Neural cell (in vitro differentiated cells): ENCODE measurements around the gene CELSR1. TPM values are rescaled to one million over a fixed set of nuclear protein-coding genes. Genes with fewer than 3 reads are reported as not detected.

Experiments
- H2AFZ ChIP-seq: fragments of 200-600, 300-800 bp; sonication (generic), shearing (Covaris generic); 2 replicates; pipeline ENCODE4 v1.6.0; 2014; ENCODE audit warnings: low read depth, mild to moderate bottlenecking, antibody characterized with exemption, low read length, moderate library complexity
- H3F3A ChIP-seq: fragments of 200-600 bp; shearing (Covaris generic); 2 replicates; pipeline ENCODE4 v1.6.1; 2016; ENCODE audit warnings: mild to moderate bottlenecking, moderate library complexity, mixed read lengths, antibody characterized with exemption, low read length; ENCODE audit not compliant: insufficient read depth, poor library complexity, severe bottlenecking
- H3K27ac ChIP-seq: fragments of 200-600, 300-800 bp; sonication (generic), shearing (Covaris generic); 2 replicates; pipeline ENCODE4 v1.5.1; 2014; ENCODE audit warnings: mild to moderate bottlenecking, low read length, moderate library complexity
- H3K27me3 ChIP-seq: fragments of 300-800, 200-600 bp; sonication (generic), shearing (Covaris generic); 2 replicates; pipeline ENCODE4 v1.6.0; 2014; ENCODE audit warnings: mild to moderate bottlenecking, low read depth, low read length, moderate library complexity; ENCODE audit not compliant: insufficient read depth
- H3K36me3 ChIP-seq: fragments of 300-800, 200-600 bp; sonication (generic), shearing (Covaris generic); 2 replicates; pipeline ENCODE4 v1.5.1; 2014; ENCODE audit warnings: mild to moderate bottlenecking, antibody characterized with exemption, low read length, moderate library complexity; ENCODE audit not compliant: insufficient read depth
- H3K4me2 ChIP-seq: fragments of 300-800, 200-600 bp; sonication (generic), shearing (Covaris generic); 2 replicates; pipeline ENCODE4 v1.6.0; 2014; ENCODE audit warnings: mild to moderate bottlenecking, low read length
- H3K4me3 ChIP-seq: fragments of 300-800, 200-600 bp; sonication (generic), shearing (Covaris generic); 2 replicates; pipeline ENCODE4 v1.5.1; 2014; ENCODE audit warnings: mild to moderate bottlenecking, low read length, moderate library complexity
- H3K79me2 ChIP-seq: fragments of 200-600 bp; shearing (Covaris generic); replicated peaks from 2 replicates; pipeline ENCODE4 v1.6.0; 2014; ENCODE audit warnings: mild to moderate bottlenecking, low read length, moderate library complexity; ENCODE audit not compliant: insufficient read depth
- H3K9ac ChIP-seq: fragments of 300-800, 200-600 bp; sonication (generic), shearing (Covaris generic); 2 replicates; pipeline ENCODE4 v1.6.1; 2016; ENCODE audit warnings: mild to moderate bottlenecking, low read length, mixed read lengths
- H3K9me2 ChIP-seq: fragments of 200-600 bp; shearing (Covaris generic); 2 replicates; pipeline ENCODE4 v1.6.1; 2016; ENCODE audit warnings: mild to moderate bottlenecking, low read length, mixed read lengths; ENCODE audit not compliant: insufficient read depth
- H3K9me3 ChIP-seq: fragments of 200-600, 300-800 bp; sonication (generic), shearing (Covaris generic); 2 replicates; pipeline ENCODE4 v1.6.1; 2016; ENCODE audit warnings: mild to moderate bottlenecking, mixed run types, low read length, moderate library complexity, mixed read lengths
- H4K20me1 ChIP-seq: fragments of 200-600 bp; shearing (Covaris generic); 2 replicates; pipeline ENCODE4 v1.6.1; 2016; ENCODE audit warnings: mild to moderate bottlenecking, mixed run types; ENCODE audit not compliant: insufficient read depth
- EP300 ChIP-seq: fragments of 450-650 bp; conservative IDR thresholded peaks from 2 replicates; pipeline ENCODE4 v1.6.1; 2014; ENCODE audit warnings: antibody characterized with exemption, mild to moderate bottlenecking, moderate library complexity; ENCODE audit not compliant: poor library complexity, severe bottlenecking
- EZH2 ChIP-seq: fragments of 200-600, 300-800 bp; shearing (Covaris generic), sonication (generic); IDR thresholded peaks from 2 replicates; pipeline ENCODE4 v1.6.1; 2014; ENCODE audit warnings: antibody characterized with exemption, low read length, borderline replicate concordance, mild to moderate bottlenecking; ENCODE audit not compliant: insufficient read depth, poor library complexity, severe bottlenecking
- MXI1 ChIP-seq: fragments of 450-650 bp; conservative IDR thresholded peaks from 2 replicates; pipeline ENCODE4 v1.6.1; 2014; ENCODE audit warnings: antibody characterized with exemption, mild to moderate bottlenecking; ENCODE audit not compliant: poor library complexity, severe bottlenecking
- POLR2AphosphoS5 ChIP-seq: IDR thresholded peaks from 2 replicates; pipeline ENCODE4 v1.6.1; 2012
- RAD21 ChIP-seq: fragments of 450-650 bp; conservative IDR thresholded peaks from 2 replicates; pipeline ENCODE4 v1.6.1; 2014; ENCODE audit warnings: antibody characterized with exemption, mild to moderate bottlenecking, moderate library complexity
- SMC3 ChIP-seq: fragments of 450-650 bp; conservative IDR thresholded peaks from 2 replicates; pipeline ENCODE4 v1.6.1; 2014; ENCODE audit warnings: antibody characterized with exemption, mild to moderate bottlenecking, moderate library complexity; ENCODE audit not compliant: poor library complexity
- TAF1 ChIP-seq: IDR thresholded peaks from 2 replicates; pipeline ENCODE4 v1.6.1; 2012; ENCODE audit warnings: low read depth
- polyA plus RNA-seq: library from polyadenylated mRNA; depleted of rRNA; stranded (reverse); fragments of >200 nt; gene quantifications from 2 replicates; pipeline ENCODE4 v1.2.3, GENCODE V29; 2014
- TF ChIP-seq, protein P1 (sequence below): IDR thresholded peaks from 2 replicates; pipeline ENCODE4 v1.6.1; 2012; ENCODE audit warnings: borderline replicate concordance
- TF ChIP-seq, protein P2 (sequence below): fragments of 450-650 bp; IDR thresholded peaks from 2 replicates; pipeline ENCODE4 v1.5.1; 2014; ENCODE audit warnings: antibody characterized with exemption, mild to moderate bottlenecking, moderate library complexity; ENCODE audit not compliant: poor library complexity, severe bottlenecking

The CELSR1 gene
- polyA plus RNA-seq, 1 donor from 2014 or later = 0.14 TPM

DNA sequence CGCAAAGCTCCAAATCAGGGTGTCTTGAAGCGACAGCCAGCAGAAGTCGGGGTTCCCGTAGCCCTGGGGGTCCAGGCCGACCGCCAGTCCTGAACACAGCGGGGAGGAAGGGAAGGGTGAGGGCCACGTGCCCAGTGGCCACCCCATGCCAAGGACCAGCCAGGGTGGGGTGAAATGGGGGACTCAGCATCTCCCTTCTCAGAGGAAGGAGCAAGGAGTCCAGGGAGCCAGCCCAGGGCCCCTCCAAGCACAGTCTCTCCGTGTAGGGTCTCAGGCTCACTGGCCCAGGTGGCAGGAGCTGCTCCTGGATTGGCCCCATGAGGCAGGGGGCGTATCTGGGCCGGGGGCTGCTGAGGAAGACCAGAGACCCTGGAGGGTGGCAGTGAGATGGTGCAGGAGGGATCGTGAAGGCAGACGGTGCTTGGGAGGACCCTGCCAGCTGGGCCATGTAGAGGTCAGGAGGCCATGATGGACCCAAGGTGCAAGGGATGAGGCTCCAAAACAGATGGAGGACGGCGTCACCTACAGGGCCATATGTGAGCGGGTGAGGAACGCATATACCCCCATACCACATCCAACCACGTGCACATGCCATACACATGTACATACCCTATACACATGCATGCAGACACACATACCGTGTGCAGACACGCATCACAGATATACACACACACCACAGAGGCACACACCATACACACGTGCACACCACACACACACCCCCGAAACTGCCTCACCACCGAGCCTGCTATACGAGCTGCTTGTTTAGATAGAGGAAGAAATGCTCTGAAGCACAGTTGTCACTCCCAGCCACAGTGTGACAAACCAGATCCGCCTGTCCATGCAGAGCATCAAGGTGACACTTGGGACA lies 167.5 kb downstream of the CELSR1 start:
- Histone ChIP-seq H3K9me2 (no peaks in the 10 kb centered on the region), H2AFZ (no peak overlapping the region), H3K4me2 (no peak overlapping the region), H3F3A (no peaks in the 10 kb centered on the region), H4K20me1 (no peaks in the 10 kb centered on the region), H3K79me2 (no peaks in the 10 kb centered on the region), H3K27ac (no peak overlapping the region), H3K4me3 (no peak overlapping the region), H3K27me3 (no peaks in the 10 kb centered on the region), H3K9ac (no peak overlapping the region), H3K9me3 (no peaks in the 10 kb centered on the region), H3K36me3 (no peaks in the 10 kb centered on the region)
- no peak for TF ChIP-seq TAF1
- no peak for TF ChIP-seq EP300
- no peak for TF ChIP-seq EZH2
- TF ChIP-seq, protein P1, sequence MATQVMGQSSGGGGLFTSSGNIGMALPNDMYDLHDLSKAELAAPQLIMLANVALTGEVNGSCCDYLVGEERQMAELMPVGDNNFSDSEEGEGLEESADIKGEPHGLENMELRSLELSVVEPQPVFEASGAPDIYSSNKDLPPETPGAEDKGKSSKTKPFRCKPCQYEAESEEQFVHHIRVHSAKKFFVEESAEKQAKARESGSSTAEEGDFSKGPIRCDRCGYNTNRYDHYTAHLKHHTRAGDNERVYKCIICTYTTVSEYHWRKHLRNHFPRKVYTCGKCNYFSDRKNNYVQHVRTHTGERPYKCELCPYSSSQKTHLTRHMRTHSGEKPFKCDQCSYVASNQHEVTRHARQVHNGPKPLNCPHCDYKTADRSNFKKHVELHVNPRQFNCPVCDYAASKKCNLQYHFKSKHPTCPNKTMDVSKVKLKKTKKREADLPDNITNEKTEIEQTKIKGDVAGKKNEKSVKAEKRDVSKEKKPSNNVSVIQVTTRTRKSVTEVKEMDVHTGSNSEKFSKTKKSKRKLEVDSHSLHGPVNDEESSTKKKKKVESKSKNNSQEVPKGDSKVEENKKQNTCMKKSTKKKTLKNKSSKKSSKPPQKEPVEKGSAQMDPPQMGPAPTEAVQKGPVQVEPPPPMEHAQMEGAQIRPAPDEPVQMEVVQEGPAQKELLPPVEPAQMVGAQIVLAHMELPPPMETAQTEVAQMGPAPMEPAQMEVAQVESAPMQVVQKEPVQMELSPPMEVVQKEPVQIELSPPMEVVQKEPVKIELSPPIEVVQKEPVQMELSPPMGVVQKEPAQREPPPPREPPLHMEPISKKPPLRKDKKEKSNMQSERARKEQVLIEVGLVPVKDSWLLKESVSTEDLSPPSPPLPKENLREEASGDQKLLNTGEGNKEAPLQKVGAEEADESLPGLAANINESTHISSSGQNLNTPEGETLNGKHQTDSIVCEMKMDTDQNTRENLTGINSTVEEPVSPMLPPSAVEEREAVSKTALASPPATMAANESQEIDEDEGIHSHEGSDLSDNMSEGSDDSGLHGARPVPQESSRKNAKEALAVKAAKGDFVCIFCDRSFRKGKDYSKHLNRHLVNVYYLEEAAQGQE = no peak
- TF ChIP-seq, protein P2, sequence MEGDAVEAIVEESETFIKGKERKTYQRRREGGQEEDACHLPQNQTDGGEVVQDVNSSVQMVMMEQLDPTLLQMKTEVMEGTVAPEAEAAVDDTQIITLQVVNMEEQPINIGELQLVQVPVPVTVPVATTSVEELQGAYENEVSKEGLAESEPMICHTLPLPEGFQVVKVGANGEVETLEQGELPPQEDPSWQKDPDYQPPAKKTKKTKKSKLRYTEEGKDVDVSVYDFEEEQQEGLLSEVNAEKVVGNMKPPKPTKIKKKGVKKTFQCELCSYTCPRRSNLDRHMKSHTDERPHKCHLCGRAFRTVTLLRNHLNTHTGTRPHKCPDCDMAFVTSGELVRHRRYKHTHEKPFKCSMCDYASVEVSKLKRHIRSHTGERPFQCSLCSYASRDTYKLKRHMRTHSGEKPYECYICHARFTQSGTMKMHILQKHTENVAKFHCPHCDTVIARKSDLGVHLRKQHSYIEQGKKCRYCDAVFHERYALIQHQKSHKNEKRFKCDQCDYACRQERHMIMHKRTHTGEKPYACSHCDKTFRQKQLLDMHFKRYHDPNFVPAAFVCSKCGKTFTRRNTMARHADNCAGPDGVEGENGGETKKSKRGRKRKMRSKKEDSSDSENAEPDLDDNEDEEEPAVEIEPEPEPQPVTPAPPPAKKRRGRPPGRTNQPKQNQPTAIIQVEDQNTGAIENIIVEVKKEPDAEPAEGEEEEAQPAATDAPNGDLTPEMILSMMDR = no peak
- TF ChIP-seq SMC3 = no peak
- no peak for TF ChIP-seq RAD21
- TF ChIP-seq MXI1 = no peak
- TF ChIP-seq POLR2AphosphoS5 = no peak

DNA sequence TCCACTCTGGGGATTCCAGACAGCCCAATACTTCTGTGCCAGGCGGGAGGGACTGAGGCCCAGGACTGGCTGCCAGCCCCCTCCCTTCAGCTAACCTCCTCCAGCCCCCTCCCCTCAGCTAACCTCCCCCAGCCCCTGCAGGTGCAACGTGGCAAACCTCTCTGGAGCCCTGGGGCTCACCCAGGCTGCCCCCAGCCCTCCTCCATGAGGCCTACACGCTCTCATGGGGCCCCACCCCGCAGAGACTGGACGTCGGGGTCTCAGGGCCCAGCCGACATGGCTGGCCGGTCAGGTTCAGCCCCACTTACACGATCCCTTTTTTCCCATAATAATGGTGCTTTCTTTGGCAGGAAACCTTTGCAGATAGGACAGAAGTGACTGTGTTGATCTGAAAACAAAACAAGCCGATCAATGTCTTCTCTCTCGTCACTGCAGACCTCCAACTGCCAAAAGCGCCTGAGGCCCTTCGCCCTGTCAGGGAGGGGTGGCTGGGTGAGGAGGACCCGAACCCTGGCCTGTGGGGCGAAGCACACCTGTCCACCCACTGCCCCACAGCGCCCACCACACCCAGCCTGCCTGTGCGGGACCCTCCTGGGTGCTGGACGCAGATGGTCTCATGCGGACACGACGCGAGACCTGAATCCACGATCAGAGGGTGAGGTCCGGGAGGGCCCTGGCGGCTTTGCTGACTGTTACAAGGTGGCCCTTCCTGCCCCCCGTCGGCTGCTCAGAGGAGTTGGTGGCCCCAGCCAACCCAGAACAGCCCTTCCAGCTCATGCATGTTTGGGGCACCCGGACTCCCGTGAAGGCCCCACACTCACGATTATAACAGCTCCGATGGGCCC lies 168.3 kb downstream of the CELSR1 start:
- no peak overlapping the region for H3K4me2 ChIP-seq
- H3K27me3 ChIP-seq = no peaks in the 10 kb centered on the region
- H3F3A ChIP-seq = no peaks in the 10 kb centered on the region
- H3K79me2 ChIP-seq = no peaks in the 10 kb centered on the region
- H3K9ac ChIP-seq = no peak overlapping the region
- H3K9me3 ChIP-seq = no peaks in the 10 kb centered on the region
- H4K20me1 ChIP-seq = no peaks in the 10 kb centered on the region
- no peak overlapping the region for H3K4me3 ChIP-seq
- no peak overlapping the region for H2AFZ ChIP-seq
- H3K9me2 ChIP-seq = no peaks in the 10 kb centered on the region
- no peak for TF ChIP-seq EP300
- TF ChIP-seq POLR2AphosphoS5 = no peak
- TF ChIP-seq, protein P2 = no peak
- TF ChIP-seq MXI1 = no peak
- no peak for TF ChIP-seq SMC3
- TF ChIP-seq, protein P1 = no peak
- no peak for TF ChIP-seq RAD21
- no peaks in the 10 kb centered on the region for H3K36me3 ChIP-seq
- no peak overlapping the region for H3K27ac ChIP-seq
